HG03135 (cell line): ENCODE measurements around the gene FYB2.

Source experiments
- ATAC-seq: cut with Tn5 transposase; IDR thresholded peaks from one replicate; pipeline ENCODE4 v1.9.1; 2021; ENCODE audit warnings: mild to moderate bottlenecking, moderate library complexity; ENCODE audit not compliant: unreplicated experiment

The FYB2 gene

DNA sequence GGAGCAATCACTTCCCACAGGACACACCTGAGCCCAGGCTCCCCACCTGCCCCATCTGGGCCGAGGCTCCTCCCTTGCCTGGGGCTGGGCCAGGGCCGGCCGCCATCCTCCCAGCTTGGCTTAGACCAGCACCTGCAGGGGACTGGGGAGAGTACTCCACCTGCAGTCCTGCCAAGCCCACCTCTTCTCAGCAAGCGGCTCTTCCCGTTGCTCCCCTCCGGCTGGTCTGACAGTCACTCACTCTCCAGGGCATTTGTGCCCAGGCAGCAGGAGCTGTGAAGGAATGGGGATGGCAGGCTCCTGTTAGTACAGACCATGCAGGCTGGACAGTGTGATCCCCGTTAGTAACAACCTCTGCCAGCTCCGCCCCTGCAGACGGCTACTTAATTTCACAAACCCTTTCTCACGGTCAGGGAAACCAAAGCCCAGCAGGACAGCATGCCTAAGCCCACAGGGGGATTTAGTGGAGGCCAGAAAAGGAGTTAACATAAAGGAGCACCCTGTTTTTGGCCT, at the start of gene FYB2:
Gene FYB2 (minus strand): TSS at position 18 of the 513 bp plus-strand sequence. CDS start 114 bp downstream, outside the sequence.
- no peak for ATAC-seq

DNA sequence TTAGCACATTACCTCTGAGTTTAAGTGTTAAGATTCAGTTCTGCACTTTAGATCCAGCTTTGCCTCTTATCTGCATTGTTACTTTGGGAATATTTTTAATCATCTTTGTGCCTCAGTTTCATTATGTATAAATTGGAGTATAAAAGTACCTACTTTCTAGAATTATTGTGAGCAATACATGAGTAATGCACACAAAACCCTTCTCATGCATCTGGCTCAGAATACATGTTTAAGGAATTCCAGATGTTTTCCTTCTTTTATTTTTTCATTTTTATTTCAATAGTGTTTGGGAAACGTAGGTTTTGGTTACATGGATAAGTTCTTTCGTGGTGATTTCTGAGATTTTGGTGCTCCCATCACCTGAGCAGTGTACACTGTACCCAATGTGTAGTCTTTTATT, 49.6 kb upstream of the FYB2 start:
- no peak for ATAC-seq

DNA sequence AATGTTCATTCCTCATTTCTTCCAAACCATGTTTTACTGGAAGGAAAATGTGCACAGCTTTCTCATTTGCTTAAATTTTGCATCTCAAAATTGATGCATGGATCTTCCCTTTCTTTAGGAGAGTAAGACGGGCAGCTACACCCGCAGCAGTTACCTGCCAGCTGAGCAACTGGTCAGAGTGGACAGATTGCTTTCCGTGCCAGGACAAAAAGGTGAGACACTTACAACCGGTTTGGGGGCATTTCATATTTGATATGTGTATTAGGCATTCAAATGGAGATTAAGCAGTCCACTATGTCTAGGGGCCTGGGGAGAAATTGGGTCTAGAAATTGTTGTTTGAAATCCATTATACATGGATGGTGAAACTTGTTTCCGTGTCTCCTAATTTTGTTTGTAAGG, 48.3 kb upstream of the FYB2 start:
- no peak for ATAC-seq

- no peak for ATAC-seq
These were observed 47.5 kb upstream of the FYB2 start for GRCh38 chr1:56866656-56867055.

DNA sequence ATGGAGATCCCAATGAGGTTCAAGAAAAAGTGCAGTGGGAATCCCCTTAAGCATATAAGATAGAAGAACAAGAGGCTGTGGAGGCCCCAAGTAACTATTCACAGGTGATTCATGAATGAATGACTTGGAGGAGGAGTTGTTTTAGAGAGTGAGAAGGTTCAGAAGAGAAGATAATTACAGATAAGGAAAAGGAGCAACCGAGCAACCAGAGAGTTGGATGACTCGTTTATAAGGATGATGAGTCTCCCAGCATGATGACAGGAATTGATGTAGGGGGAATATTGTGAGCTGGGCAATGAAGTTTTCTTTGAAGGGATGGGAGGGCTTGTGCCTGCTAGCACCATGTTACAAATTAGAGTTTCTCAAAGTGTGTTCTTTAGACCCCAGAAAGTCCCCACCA, 45.2 kb upstream of the FYB2 start:
- ATAC-seq = no peak

- ATAC-seq = no peak
These were observed 44.2 kb upstream of the FYB2 start for GRCh38 chr1:56863265-56863992.

- no peak for ATAC-seq
These were observed 40.1 kb upstream of the FYB2 start for GRCh38 chr1:56859287-56859686.

- no peak for ATAC-seq
These were observed 37.0 kb upstream of the FYB2 start for GRCh38 chr1:56856186-56856585.

DNA sequence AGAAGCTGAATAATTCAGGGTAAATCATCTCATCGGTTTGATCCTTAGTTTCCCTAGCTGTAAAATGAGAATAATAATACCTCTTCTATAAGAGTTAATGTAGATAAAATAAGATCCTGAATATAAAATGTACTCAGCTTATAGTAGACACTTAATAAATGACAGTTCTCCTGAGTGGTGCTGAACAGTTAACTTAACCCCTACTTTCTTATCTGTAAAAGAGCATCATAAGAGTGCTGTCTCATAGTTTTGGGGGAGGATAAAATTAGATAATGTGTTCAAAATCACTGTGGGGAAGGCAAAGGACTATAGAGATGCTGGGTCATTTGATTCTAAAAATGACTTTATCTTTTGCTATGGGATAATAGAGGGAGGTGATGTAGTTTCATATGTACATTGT, 36.0 kb upstream of the FYB2 start:
- ATAC-seq = no peak

GRCh38 chr1:56854521-56855099, 35.4 kb upstream of the FYB2 start, which contains the start of gene C8A:
Gene C8A (plus strand): TSS chr1:56854797. CDS start chr1:56854902, 105 bp downstream.
- ATAC-seq = no peak

DNA sequence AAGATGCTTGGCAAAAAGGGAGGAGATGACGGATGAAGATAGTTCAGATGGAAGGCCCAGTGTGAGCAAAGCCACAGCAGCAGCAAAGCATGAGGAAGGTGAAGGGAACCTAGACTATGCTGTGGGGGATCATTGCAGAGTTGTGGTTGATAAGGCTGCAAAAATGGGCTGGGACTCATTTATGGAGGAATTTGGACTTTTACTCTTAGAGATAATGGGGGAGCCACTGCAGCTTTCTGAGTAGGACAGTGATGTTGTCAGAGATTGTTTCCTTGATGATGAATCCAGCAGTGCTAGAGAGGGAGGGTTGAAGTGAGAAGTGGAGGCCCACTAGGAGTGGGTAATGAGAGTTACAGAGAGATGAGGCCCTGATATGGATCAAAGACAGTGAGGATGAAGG, 33.3 kb upstream of the FYB2 start:
- ATAC-seq = no peak

DNA sequence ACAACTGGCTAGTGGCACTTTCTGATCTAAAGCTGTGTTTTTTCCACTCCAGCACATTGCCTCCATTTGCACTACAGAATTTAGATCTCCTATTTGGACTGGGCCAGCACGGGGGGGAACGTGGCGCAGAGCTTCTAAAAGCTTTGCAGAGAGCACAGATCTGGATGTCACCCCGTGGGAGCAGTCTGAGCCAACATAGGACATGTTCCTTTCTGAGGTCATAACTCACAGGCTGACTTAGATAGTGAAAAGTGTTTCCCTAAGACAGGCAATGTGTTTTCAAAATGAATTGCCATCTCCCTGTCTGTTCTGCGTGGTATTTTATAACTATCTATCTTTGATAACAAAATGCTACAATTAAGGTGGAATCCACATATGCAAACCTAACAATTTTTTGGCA, 31.7 kb upstream of the FYB2 start:
- no peak for ATAC-seq

DNA sequence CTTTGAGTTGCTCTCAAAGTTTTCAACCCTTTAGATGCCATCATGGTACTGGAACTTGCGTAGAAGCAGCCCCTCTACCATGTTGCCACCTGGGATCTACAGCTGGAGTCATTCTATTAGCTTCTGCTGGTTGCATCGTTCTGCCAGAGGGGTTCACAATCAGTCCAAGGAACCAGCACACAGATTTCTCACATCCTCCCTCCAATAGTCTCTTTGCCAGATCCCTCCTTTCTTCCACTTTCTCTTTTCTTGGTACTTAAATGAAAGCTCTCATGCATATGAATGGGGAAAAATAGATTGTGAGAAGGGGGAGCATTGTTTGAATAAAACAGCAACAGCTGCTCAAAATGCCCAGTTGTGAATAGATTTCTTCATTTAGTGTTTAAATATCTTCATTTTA, 31.2 kb upstream of the FYB2 start:
- no peak for ATAC-seq

- no peak for ATAC-seq
These were observed 30.5 kb upstream of the FYB2 start for GRCh38 chr1:56849750-56850149.

GRCh38 chr1:56845343-56845742, 26.1 kb upstream of the FYB2 start:
- ATAC-seq = no peak

GRCh38 chr1:56844545-56845136, 25.4 kb upstream of the FYB2 start:
- no peak for ATAC-seq

- ATAC-seq = no peak
These were observed 24.3 kb upstream of the FYB2 start for GRCh38 chr1:56843544-56843943.

DNA sequence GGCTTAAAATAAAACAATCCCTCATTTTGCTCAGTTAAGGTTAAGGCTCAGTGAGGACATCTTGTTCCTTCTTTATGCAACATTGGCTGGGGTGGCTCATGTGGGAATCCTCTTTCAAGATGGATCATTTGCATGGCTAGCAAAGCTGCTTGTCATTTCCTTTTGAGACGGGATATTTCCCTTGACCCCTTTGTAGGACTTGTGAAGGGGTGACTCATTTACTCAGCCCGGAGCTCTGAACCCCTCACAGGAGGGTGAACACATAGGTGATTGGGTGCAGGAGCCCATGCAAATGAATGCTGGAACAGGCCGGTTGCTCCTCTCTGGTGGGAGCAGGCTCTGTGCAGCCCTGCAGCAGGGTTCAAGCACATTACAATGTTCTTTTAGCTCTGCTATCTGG, 19.6 kb upstream of the FYB2 start:
- ATAC-seq = no peak

- ATAC-seq = no peak
These were observed 18.2 kb upstream of the FYB2 start for GRCh38 chr1:56837244-56837939.

DNA sequence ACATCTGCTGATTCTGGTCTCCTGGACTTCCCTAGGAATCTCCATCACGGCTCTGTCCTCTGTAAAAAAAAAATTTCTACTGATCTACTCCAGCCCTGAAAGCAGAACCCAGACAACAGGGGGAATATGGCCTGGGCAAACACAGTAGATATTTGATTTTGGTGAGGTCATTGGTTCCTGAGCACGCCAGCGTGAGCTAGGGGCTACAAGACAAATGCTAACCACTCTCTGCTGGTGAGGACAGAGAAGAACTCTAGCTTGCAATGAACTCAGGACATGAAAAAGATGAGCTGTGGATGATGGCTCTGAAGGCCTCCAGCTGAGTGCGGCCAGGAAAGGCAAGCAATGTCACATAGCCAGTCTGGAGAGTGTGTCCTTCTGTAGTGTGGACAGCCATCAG, 17.2 kb upstream of the FYB2 start:
- ATAC-seq = no peak

DNA sequence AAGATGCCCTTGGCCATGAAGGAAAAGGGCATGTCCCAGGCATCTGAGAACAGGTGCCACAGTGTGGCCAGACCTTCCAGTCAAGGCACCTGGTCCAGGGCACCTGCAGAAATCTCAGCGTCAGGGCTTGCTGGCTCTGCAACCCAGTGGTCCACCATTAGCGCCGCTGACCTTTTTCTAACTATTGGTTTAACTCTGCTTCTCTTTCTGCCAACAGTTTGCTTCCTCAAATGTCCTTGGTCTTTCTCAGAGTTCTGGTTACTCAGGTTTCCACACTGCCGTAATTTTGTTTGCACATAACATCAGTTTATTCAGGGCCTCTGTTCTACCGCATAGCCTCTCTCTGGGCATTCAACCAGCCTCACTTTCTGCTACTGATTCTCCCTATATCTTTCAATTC, 16.5 kb upstream of the FYB2 start:
- no peak for ATAC-seq
